GM18511 (cell line): ENCODE data around the gene RELL2.

Experiments
- ATAC-seq: cut with Tn5 transposase; IDR thresholded peaks from one replicate; pipeline ENCODE4 v1.9.1; 2021; ENCODE audit warnings: mild to moderate bottlenecking, moderate library complexity; ENCODE audit not compliant: unreplicated experiment

Gene RELL2

GRCh38 chr5:141649056-141649688 lies 12.4 kb downstream of the RELL2 start:
- ATAC-seq, result no peak

DNA sequence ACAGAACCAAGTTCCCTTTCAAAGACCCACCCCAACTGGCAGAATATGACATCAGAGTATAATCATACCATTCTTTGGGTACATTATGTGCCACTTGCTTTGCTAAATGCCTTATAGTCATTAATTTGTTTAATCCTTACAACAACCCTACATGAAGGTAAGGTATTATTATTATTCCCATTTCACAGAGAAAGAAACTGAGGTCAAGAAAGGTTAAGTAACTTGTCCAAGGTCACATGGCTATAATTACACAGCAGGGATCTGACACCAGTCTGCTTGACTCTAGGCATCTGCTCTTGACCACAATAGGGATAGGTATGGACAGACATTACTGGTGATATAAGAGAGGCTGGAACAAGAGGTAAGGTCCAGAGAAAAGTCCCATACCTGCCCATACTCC lies 13.2 kb downstream of the RELL2 start:
- no peak for ATAC-seq

DNA sequence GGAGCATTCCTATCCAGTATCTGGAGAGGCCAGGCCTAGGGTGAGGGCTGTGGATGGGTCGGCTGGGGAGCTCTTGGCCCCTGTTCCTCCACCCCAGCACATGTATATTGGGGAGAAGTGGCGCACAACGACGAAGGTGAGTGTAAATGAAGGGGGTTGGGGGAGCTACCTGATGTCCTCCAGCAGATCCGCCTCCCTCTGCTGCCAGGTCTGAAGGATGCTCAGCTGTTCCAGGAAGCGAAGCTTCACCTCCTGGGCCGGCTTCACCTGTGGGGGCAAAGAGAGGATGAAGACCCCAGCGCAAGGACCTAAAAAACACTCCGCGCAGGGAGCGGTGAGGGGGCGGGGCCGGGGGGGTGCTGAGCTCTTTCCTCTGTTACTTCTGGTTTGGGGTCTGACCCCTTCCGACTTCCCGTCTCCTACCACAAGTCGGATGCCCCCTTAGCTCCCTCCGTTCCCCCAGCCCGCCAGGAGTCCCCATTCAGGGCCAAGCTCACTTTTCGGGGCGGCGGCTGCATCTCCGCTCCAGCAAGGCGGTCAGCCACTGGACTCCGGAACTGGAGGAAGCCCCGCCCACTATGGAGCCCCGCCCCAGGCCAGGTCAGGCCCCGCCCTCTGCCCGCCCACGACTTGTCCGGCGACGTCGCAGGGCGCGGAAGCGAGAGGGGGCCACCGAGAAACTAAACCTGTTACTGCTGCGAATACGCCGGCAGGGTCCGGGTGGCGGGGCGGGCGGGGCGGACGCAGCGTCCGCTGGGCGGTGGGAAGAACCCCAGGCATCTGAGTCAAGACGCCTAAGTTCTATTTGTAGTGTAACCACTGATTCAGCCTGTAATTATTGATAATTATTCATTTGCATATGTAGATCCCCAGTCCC lies 14.3 kb downstream of the RELL2 start, which contains the start of gene FCHSD1:
Gene FCHSD1, minus strand, starts transcription at position 568 of the 877 bp plus-strand sequence. Its CDS starts 50 bp downstream, at position 518.
- ATAC-seq, result peak; percentile 98

DNA sequence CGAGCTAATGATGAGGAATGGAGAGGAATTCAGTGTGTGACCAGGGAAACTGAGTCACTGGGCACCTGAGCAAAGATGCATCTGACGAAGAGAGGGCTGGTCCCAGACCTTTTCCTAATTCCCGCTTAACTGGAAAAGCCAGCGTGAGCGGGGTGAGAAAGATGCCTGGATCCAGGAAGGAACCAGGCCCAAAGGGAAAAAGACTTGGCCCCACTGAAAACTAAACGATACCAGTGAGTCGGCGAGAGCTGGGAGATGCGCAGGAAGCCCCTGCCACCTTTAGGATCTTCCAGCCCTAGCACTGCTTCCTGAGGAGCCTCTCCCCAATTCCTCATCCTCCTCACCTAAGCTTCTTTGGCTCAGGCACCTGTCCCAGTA lies 14.9 kb downstream of the RELL2 start:
- no peak for ATAC-seq

- no peak for ATAC-seq
These were observed 17.5 kb downstream of the RELL2 start for GRCh38 chr5:141654298-141654697.

GRCh38 chr5:141655020-141655419 lies 18.2 kb downstream of the RELL2 start:
- ATAC-seq, result no peak

- ATAC-seq, result no peak
These were observed 19.6 kb downstream of the RELL2 start for GRCh38 chr5:141656396-141656795.

DNA sequence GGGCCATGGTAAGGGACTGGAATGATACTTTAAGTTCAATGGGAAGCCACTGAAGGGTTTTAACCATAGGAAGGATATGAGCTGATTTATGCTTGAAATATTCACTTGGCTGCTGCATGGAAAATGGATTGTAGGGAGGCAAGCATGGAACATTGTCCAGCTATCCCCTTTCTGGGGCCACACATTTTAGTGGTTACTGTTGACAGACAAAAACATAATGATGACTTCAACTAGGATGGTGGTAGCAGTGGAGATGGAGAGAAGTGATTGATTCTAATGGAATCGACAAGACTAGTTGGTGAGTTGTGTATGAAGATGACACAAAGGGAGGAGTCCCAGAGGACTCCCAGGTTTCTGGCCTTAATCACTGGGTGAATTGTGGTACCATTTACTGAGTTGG lies 20.6 kb downstream of the RELL2 start:
- ATAC-seq, result no peak

DNA sequence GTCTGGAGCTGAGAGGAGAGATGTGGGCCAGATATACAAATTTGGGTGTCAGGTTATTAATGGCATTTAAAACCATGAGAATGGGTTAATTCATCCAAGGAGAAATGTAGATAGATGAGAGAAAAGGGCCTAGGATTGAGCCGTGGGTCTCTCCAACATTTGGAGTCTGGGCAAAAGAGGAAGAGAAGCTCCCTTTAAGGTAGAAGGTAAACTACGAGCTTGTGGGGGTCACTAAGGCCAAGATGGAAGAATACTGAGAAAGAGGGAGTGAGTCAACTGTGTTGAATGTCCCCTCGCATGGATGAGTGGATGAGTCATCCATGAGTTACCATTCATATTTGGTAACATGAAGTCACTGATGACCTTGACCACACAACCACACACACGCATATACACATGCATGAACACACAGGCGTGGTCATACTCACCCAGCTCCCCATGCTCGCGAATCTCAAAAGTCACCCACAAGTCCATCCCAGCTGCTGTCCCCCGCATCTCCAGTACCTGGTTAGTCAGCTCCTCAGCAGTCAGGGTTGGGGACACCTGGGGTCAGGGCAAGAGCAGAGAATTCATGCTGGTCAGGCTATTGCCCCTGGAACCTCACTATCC lies 21.2 kb downstream of the RELL2 start:
- peak; percentile 84 for ATAC-seq

- ATAC-seq, result no peak
These were observed 25.2 kb downstream of the RELL2 start for GRCh38 chr5:141662028-141662427.

DNA sequence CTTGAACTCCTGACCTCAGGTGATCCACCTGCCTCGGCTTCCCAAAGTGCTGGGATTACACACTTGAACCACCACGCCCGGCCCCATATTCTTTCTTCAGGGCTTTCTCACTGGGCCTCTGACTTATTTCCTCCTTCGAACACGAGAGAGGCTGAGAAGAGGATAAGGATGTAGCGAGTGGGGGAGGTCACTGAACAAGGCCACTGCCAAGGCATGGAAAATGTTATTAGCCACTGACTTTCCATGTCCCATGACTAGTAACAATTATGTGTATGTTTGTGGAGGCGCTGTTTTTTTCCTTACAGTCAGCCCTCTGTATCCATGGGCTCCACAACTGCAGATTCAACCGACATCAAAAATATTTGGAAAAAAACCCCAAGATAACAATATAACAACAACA lies 26.7 kb downstream of the RELL2 start:
- ATAC-seq, result no peak

- peak; percentile 98 for ATAC-seq
These were observed 28.1 kb downstream of the RELL2 start for GRCh38 chr5:141664733-141665461.

GRCh38 chr5:141665995-141666940 lies 29.5 kb downstream of the RELL2 start:
- ATAC-seq, result no peak

GRCh38 chr5:141668601-141669265 lies 31.9 kb downstream of the RELL2 start:
- no peak for ATAC-seq

DNA sequence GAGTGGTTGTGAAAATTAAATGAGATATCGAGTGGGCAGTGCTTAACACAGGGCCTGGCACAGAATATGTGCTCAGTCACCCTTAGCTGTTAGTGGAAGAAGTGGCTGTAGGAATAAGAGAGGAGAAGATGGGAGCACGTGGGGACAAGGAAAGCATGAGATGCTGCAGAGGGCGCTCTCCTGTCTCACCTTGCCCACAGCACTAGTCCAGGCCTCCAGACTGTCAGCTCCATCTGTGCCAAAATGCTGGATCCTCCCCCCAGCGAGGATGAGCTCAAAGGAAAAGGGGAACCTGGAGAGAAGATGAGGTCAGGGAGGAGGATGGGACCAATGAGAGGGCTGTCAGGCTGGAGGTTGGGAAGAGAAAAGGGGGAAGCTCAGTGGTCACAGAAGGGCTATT lies 32.7 kb downstream of the RELL2 start:
- ATAC-seq, result no peak

DNA sequence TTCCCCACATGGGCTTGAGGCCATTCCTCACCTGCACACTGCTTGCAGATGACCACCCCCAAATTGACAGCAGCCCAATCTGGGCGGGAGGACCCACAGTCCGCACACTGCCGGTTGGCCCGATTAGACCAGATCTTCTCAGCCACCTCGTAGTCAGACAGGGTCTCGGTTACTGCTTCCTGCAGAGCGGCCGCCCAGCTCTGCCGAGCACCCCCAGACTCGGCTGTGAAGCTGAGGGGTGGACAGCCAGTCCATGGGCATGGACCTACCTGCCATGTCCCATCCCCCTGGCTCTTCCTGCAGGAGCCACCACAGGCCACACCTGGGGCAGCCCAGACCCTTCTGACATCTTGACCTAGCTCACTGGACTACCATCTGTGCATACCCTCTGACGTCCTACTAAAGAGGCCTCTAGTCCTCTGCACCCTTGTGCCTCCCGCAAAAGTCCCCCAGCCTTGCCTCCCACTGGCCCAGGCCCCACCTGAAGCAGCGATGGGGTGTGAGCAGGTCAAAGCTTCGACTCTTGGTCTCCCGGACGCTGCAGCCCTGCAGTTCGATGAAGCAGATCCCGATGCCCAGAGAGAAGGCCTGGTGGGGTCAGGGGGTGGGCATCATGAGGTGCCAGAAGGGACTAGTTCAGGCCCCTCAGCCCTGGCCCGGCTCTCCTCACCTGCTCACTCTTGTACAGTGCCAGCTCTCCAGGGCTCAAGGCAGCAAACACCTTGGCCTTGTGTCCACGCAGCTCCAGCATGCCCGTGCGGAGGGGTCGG lies 35.5 kb downstream of the RELL2 start:
- no peak for ATAC-seq

- no peak for ATAC-seq
These were observed 36.3 kb downstream of the RELL2 start for GRCh38 chr5:141672841-141673813.

GRCh38 chr5:141674747-141675146 lies 38.0 kb downstream of the RELL2 start:
- ATAC-seq, result no peak
